H1 (cell line): Measurements from ENCODE around the gene EPHA10. TPM values are rescaled to one million over a fixed set of nuclear protein-coding genes. Genes with fewer than 3 reads are reported as not detected.

Source experiments
- CTCF ChIA-PET: fragments of 300-600 bp; sonication (Branson Sonifier 250); formaldehyde crosslinking; loops from one replicate; lab custom pipeline; 2021; ENCODE audit not compliant: partially characterized antibody; lab: Charles Lee
- POLR2A ChIA-PET: fragments of 300-600 bp; sonication (Branson Sonifier 250); formaldehyde crosslinking; loops from one replicate; lab custom pipeline; 2021; ENCODE audit warnings: inconsistent platforms; ENCODE audit not compliant: partially characterized antibody; lab: Charles Lee
- DNase-seq, 2 experiments: peaks; one replicate each; pipeline versions ENCODE4 v3.0.0 to v3.0.0-alpha.2; 2010 to 2022; ENCODE audit warnings: low spot score in 2 of 2, low read depth in 1 of 2, mixed read lengths in 1 of 2
- FAIRE-seq: peaks from 2 replicates; lab custom pipeline; 2011; peaks lifted over from hg19 to GRCh38; lab: Jason Lieb, UNC
- H2AFZ ChIP-seq: 2 replicates; pipeline ENCODE4 v1.8.1; 2012; ENCODE audit warnings: low read length, inconsistent platforms
- H2AK5ac ChIP-seq: 2 replicates; pipeline ENCODE4 v1.6.1; 2013; ENCODE audit warnings: low read depth, low read length
- H2BK120ac ChIP-seq: replicated peaks from 2 replicates; pipeline ENCODE3; 2013; ENCODE audit warnings: low read depth, low read length, inconsistent platforms
- H2BK12ac ChIP-seq: 2 replicates; pipeline ENCODE4 v1.6.1; 2013; ENCODE audit warnings: low read depth, low read length
- H2BK15ac ChIP-seq: 2 replicates; pipeline ENCODE4 v1.6.1; 2013; ENCODE audit warnings: low read length
- H2BK20ac ChIP-seq: 2 replicates; pipeline ENCODE4 v1.6.1; 2013; ENCODE audit warnings: low read length
- H2BK5ac ChIP-seq: 2 replicates; pipeline ENCODE4 v1.6.1; 2013; ENCODE audit warnings: low read depth, low read length
- H3K14ac ChIP-seq: 2 replicates; pipeline ENCODE4 v1.6.1; 2013; ENCODE audit warnings: inconsistent platforms; ENCODE audit not compliant: insufficient read length
- H3K18ac ChIP-seq: 2 replicates; pipeline ENCODE4 v1.6.1; 2013; ENCODE audit warnings: low read length; ENCODE audit errors: extremely low read depth
- H3K23ac ChIP-seq: 2 replicates; pipeline ENCODE4 v1.6.1; 2013; ENCODE audit warnings: inconsistent platforms; ENCODE audit not compliant: insufficient read length
- H3K23me2 ChIP-seq: 2 replicates; pipeline ENCODE4 v1.6.1; 2013; ENCODE audit warnings: low read depth, low read length
- H3K27ac ChIP-seq: 2 replicates; pipeline ENCODE4 v1.6.1; 2011; ENCODE audit warnings: low read depth, low read length, inconsistent platforms
- H3K27me3 ChIP-seq, 4 experiments: replicated peaks in 1 of 4; 1 replicate in 1 of 4; 2 replicates in 3 of 4; pipeline versions ENCODE4 v1.6.1 to v1.8.1; 2011 to 2013; ENCODE audit warnings: low read length in 3 of 4, mild to moderate bottlenecking in 3 of 4, inconsistent platforms in 2 of 4, mixed read lengths in 2 of 4, moderate library complexity in 1 of 4; ENCODE audit not compliant: control insufficient read depth in 3 of 4, insufficient read depth in 3 of 4; ENCODE audit errors: extremely low read depth in 1 of 4
- H3K36me3 ChIP-seq, 4 experiments: 2 replicates each; pipeline versions ENCODE4 v1.6.1 to v1.8.1; 2011 to 2013; ENCODE audit warnings: mild to moderate bottlenecking in 4 of 4, low read length in 3 of 4, moderate library complexity in 2 of 4, control low read depth in 1 of 4, inconsistent platforms in 1 of 4; ENCODE audit not compliant: insufficient read depth in 4 of 4, control insufficient read depth in 2 of 4
- H3K4ac ChIP-seq: replicated peaks from 2 replicates; pipeline ENCODE3; 2013; ENCODE audit warnings: low read length, low read depth, mixed read lengths, inconsistent platforms; ENCODE audit not compliant: insufficient read length
- H3K4me1 ChIP-seq, 4 experiments: replicated peaks in 1 of 4; 1 replicate in 1 of 4; 2 replicates in 3 of 4; pipeline versions ENCODE4 v1.6.1 to v1.8.1; 2011 to 2013; ENCODE audit warnings: low read length in 3 of 4, inconsistent platforms in 2 of 4, mixed read lengths in 1 of 4; ENCODE audit not compliant: insufficient read depth in 4 of 4, control insufficient read depth in 3 of 4
- H3K4me2 ChIP-seq, 2 experiments: 2 replicates each; pipeline versions ENCODE4 v1.6.1 to v1.8.1; 2011 to 2013; ENCODE audit warnings: low read depth in 2 of 2, low read length in 2 of 2, control low read depth in 1 of 2, inconsistent platforms in 1 of 2, mild to moderate bottlenecking in 1 of 2; ENCODE audit not compliant: insufficient read depth in 1 of 2
- H3K4me3 ChIP-seq, 4 experiments: fragments of 200-600, 300-600 bp in 1 of 4; sonication (generic), shearing (Covaris generic), sonication (Bioruptor Twin) in 1 of 4; 2 replicates each; pipeline versions ENCODE4 v1.5.1 to v1.8.1; 2011 to 2016; ENCODE audit warnings: low read length in 4 of 4, low read depth in 3 of 4, control low read depth in 2 of 4, inconsistent platforms in 2 of 4, mild to moderate bottlenecking in 2 of 4, mixed read lengths in 1 of 4, moderate library complexity in 1 of 4; ENCODE audit not compliant: insufficient read depth in 2 of 4; ENCODE audit errors: extremely low read depth in 1 of 4
- H3K56ac ChIP-seq: replicated peaks from 2 replicates; pipeline ENCODE3; 2013; ENCODE audit warnings: low read depth, mild to moderate bottlenecking, mixed read lengths, low read length, inconsistent platforms; ENCODE audit not compliant: insufficient read length
- H3K79me1 ChIP-seq: 2 replicates; pipeline ENCODE4 v1.6.1; 2013; ENCODE audit warnings: low read depth, low read length, control low read depth
- H3K79me2 ChIP-seq, 2 experiments: 2 replicates each; pipeline versions ENCODE4 v1.6.1 to v1.8.1; 2012 to 2013; ENCODE audit warnings: low read length in 2 of 2, mild to moderate bottlenecking in 2 of 2, inconsistent platforms in 1 of 2; ENCODE audit not compliant: insufficient read depth in 2 of 2, control insufficient read depth in 1 of 2
- H3K9ac ChIP-seq, 4 experiments: replicated peaks in 1 of 4; 1 replicate in 1 of 4; 2 replicates in 3 of 4; pipeline versions ENCODE4 v1.6.1 to v1.8.1; 2011 to 2013; ENCODE audit warnings: low read depth in 3 of 4, low read length in 3 of 4, control low read depth in 2 of 4, mild to moderate bottlenecking in 2 of 4, moderate library complexity in 2 of 4, inconsistent platforms in 1 of 4; ENCODE audit errors: extremely low read depth in 1 of 4
- H3K9me3 ChIP-seq, 2 experiments: 2 replicates each; pipeline versions ENCODE4 v1.6.1 to v1.8.1; 2012 to 2013; ENCODE audit warnings: mild to moderate bottlenecking in 2 of 2, moderate library complexity in 2 of 2, control low read depth in 1 of 2, inconsistent platforms in 1 of 2, low read depth in 1 of 2, low read length in 1 of 2, mixed read lengths in 1 of 2; ENCODE audit not compliant: insufficient read depth in 2 of 2
- H4K20me1 ChIP-seq, 2 experiments: replicated peaks in 1 of 2; 2 replicates each; pipeline versions ENCODE3 to v1.8.1; 2011 to 2013; ENCODE audit warnings: inconsistent platforms in 2 of 2, low read length in 2 of 2, mild to moderate bottlenecking in 1 of 2; ENCODE audit not compliant: insufficient read depth in 2 of 2, control insufficient read depth in 1 of 2
- H4K5ac ChIP-seq: 2 replicates; pipeline ENCODE4 v1.6.1; 2013; ENCODE audit warnings: low read length, low read depth, mixed read lengths, inconsistent platforms; ENCODE audit not compliant: insufficient read length
- H4K8ac ChIP-seq: 2 replicates; pipeline ENCODE4 v1.8.0; 2013; ENCODE audit warnings: mild to moderate bottlenecking, moderate library complexity, low read length, inconsistent platforms; ENCODE audit not compliant: insufficient read depth; ENCODE audit errors: extremely low read depth
- H4K91ac ChIP-seq: replicated peaks from 2 replicates; pipeline ENCODE3; 2013; ENCODE audit warnings: low read length, mixed read lengths, inconsistent platforms; ENCODE audit not compliant: insufficient read length
- ASH2L ChIP-seq: fragments of 200-600, 300-600 bp; sonication (generic); IDR thresholded peaks from one replicate; pipeline ENCODE4 v1.7.1; 2017; ENCODE audit warnings: low read length
- BRCA1 ChIP-seq: IDR thresholded peaks from 2 replicates; pipeline ENCODE4 v1.6.1; 2012; ENCODE audit warnings: low read depth, low read length, improper control_type of control experiment
- EGR1 ChIP-seq: IDR thresholded peaks from 2 replicates; pipeline ENCODE4 v1.6.1; 2011; ENCODE audit warnings: low read depth, low read length, borderline replicate concordance
- JUND ChIP-seq: IDR thresholded peaks from 2 replicates; pipeline ENCODE4 v1.6.1; 2011; ENCODE audit warnings: mild to moderate bottlenecking, improper control_type of control experiment, low read length
- KDM5A ChIP-seq: fragments of 200-600 bp; IDR thresholded peaks from 2 replicates; pipeline ENCODE4 v1.7.1; 2012; ENCODE audit warnings: mild to moderate bottlenecking, low read length, inconsistent platforms, mixed read lengths
- PHF8 ChIP-seq: fragments of 200-600 bp; sonication (generic); conservative IDR thresholded peaks from 2 replicates; pipeline ENCODE4 v1.7.1; 2012; ENCODE audit warnings: low read depth, mild to moderate bottlenecking, inconsistent platforms, low read length, moderate library complexity
- POLR2AphosphoS5 ChIP-seq: IDR thresholded peaks from 2 replicates; pipeline ENCODE4 v1.6.1; 2011; ENCODE audit warnings: low read depth, low read length
- RBBP5 ChIP-seq: IDR thresholded peaks from 2 replicates; pipeline ENCODE4 v1.7.1; 2012; ENCODE audit warnings: low read depth, mild to moderate bottlenecking, inconsistent platforms, low read length, moderate library complexity, borderline replicate concordance
- RXRA ChIP-seq: IDR thresholded peaks from 2 replicates; pipeline ENCODE4 v1.6.1; 2011; ENCODE audit warnings: low read depth, mild to moderate bottlenecking, low read length, moderate library complexity; ENCODE audit not compliant: insufficient read depth
- SAP30 ChIP-seq: fragments of 300-600 bp; sonication (generic); IDR thresholded peaks from 2 replicates; pipeline ENCODE4 v1.7.1; 2012; ENCODE audit warnings: low read length, moderate library complexity, mild to moderate bottlenecking, inconsistent platforms; ENCODE audit not compliant: insufficient read depth, insufficient replicate concordance
- SIN3A ChIP-seq, 2 experiments: IDR thresholded peaks in 1 of 2; conservative IDR thresholded peaks in 1 of 2; 2 replicates each; pipeline ENCODE4 v1.6.1; 2011 to 2012; ENCODE audit warnings: low read length in 2 of 2, improper control_type of control experiment in 1 of 2, low read depth in 1 of 2, mild to moderate bottlenecking in 1 of 2
- SP1 ChIP-seq: IDR thresholded peaks from 2 replicates; pipeline ENCODE4 v1.6.1; 2011; ENCODE audit warnings: low read depth, low read length
- TAF7 ChIP-seq: optimal IDR thresholded peaks from 2 replicates; pipeline ENCODE3; 2011; ENCODE audit warnings: low read depth, mild to moderate bottlenecking, inconsistent platforms, low read length, moderate library complexity, borderline replicate concordance
- TCF12 ChIP-seq: IDR thresholded peaks from 2 replicates; pipeline ENCODE4 v1.6.1; 2011; ENCODE audit warnings: low read depth, mild to moderate bottlenecking, low read length
- WGBS, 2 experiments: shearing (Covaris generic) in 1 of 2; methylation state at CpG; one replicate each; pipeline versions ENCODE4 v1.1.6 to v1.1.7; 2013 to 2015; ENCODE audit warnings: low lambda C conversion rate in 2 of 2, mixed read lengths in 2 of 2, inconsistent platforms in 1 of 2, low coverage in 1 of 2, missing lambda C conversion rate in 1 of 2; ENCODE audit not compliant: insufficient replicate concordance in 2 of 2, insufficient coverage in 1 of 2, insufficient read length in 1 of 2; ENCODE audit errors: extremely low coverage in 1 of 2, missing lambda C conversion rate in 1 of 2; 5-methylcytosine and 5-hydroxymethylcytosine counted together
- polyA plus RNA-seq, 7 experiments: library from polyadenylated mRNA; depleted of rRNA in 3 of 7; stranded (reverse) in 5 of 7; unstranded in 2 of 7; fragments of >200 nt in 5 of 7; fragments of 200-250 nt in 2 of 7; gene quantifications; 1 replicate in 5 of 7; 2 replicates in 1 of 7; 4 replicates in 1 of 7; pipeline versions ENCODE4 v1.2.1 to v1.2.3, GENCODE V29; 2011 to 2013; ENCODE audit warnings: missing spikeins in 2 of 7, mixed read lengths in 2 of 7
- total RNA-seq: library from RNA; stranded (reverse); fragmentation: NEBNext Ultra II Directional; extraction: Animal tissue kit (Norgen Biotek cat#: 25700); gene quantifications from 2 replicates; pipeline ENCODE4 v1.2.1, GENCODE V29; 2021

The EPHA10 gene
- total and polyA plus RNA-seq, 2 of the 8 experiments (the other 6 are each of a cell fraction or from before 2014, with no cell fraction given) = 0.54 to 1.0 TPM

DNA sequence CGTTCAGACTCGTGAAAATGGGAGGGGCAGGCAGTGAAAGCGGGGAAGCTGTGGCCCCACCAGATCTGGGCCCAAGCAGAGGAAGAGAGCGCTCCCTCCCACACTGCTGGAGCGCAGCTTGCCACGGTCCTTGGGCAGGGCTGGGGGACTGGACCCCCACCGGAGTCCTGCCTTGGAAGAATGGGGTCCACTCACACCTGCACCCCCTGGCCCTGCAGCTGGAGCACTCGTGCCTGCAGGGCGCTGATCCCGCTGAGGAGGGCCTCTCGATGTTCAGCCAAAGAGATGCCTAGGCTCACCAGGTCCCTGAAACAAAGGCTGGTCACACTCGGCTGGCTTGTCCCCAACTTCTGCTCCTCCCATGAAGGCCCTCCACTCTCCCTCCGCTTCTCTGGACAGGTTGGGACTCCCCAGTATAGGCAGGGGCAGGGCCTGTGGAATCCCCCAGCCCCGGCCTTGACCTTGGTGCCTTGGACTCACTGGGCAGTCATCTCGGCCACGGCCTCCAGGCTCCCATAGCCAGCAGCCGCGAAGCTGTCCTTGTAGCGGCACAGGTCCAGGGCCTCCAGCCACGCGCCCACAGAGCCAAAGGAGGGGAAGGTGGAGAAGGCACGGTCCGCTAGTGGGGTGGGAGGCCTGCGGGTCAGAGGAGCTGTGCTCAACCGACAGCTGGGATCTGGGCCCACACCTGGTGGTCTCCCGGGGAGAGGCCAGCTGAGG is 46.6 kb downstream of the EPHA10 start:
- H3K18ac ChIP-seq = no peak overlapping the region
- no peak overlapping the region for H2AK5ac ChIP-seq
- 91% methylated on average over 26 of the region's 26 CpGs; no CpG with 5 or more reads in 1 of the 2 experiments for WGBS, 2 experiments
- no peak overlapping the region for H4K91ac ChIP-seq
- no peak overlapping the region for H3K23ac ChIP-seq
- no peak overlapping the region for H3K4me2 ChIP-seq
- no peak for FAIRE-seq
- H3K27ac ChIP-seq = no peak overlapping the region
- no peaks in the 10 kb centered on the region for H3K79me2 ChIP-seq
- H3K9me3 ChIP-seq = no peaks in the 10 kb centered on the region
- no peak for DNase-seq
- no peak overlapping the region for H2BK15ac ChIP-seq
- no peak overlapping the region for H3K4ac ChIP-seq
- no peak overlapping the region for H3K9ac ChIP-seq
- no peak overlapping the region for H3K4me3 ChIP-seq
- no peak overlapping the region for H2BK20ac ChIP-seq
- no peak overlapping the region for H2AFZ ChIP-seq
- ChIA-PET POLR2A (no interaction called here), CTCF (no interaction called here)
- no peaks in the 10 kb centered on the region for H3K27me3 ChIP-seq
- H4K8ac ChIP-seq = no peak overlapping the region; the same call in 1 of the 2 replicates
- no peak overlapping the region for H3K14ac ChIP-seq
- H3K36me3 ChIP-seq = no peaks in the 10 kb centered on the region
- no peak overlapping the region for H2BK12ac ChIP-seq
- H2BK5ac ChIP-seq = no peak overlapping the region
- no peak overlapping the region for H2BK120ac ChIP-seq
- peaks cover 0 to 4% (median 2%) of the 10 kb centered on the region in 4 experiments; a peak in 3 of 7 replicates for H3K4me1 ChIP-seq
- no peaks in the 10 kb centered on the region for H3K23me2 ChIP-seq
- no peaks in the 10 kb centered on the region for H4K20me1 ChIP-seq
- no peak overlapping the region for H3K56ac ChIP-seq
- no peak overlapping the region for H4K5ac ChIP-seq
- H3K79me1 ChIP-seq = no peaks in the 10 kb centered on the region
- TF ChIP-seq KDM5A (no peak), RBBP5 (no peak), SIN3A (conservative IDR thresholded peaks at IDR 0.05 in 1 of 2, IDR thresholded peaks at IDR 0.05 in 1 of 2; ENCODE audit: low read depth in 1 of 2, low read length in 2 of 2) (no peak), POLR2AphosphoS5 (no peak), TAF7 (no peak), PHF8 (no peak), BRCA1 (no peak), RXRA (no peak), ASH2L (no peak), SAP30 (no peak), TCF12 (no peak), SP1 (no peak), JUND (no peak), EGR1 (no peak)
